Esophagus muscularis mucosa (tissue), 3 donors: ENCODE data around the gene IDH3G.

Experiments
- CTCF ChIP-seq, 3 experiments: fragments of 200-600 bp in 2 of 3; fragments of 450-650 bp in 1 of 3; sonication (generic) in 2 of 3; IDR thresholded peaks; one replicate each; pipeline ENCODE4 v1.5.1; 2017 to 2019; ENCODE audit warnings: antibody characterized with exemption in 3 of 3, mild to moderate bottlenecking in 2 of 3, moderate library complexity in 1 of 3
- POLR2AphosphoS5 ChIP-seq, 2 donors: sonication (generic); formaldehyde crosslinking; IDR thresholded peaks; one replicate each; pipeline ENCODE4 v1.6.1; 2017; ENCODE audit warnings: antibody characterized with exemption in 2 of 2

- TF ChIP-seq POLR2AphosphoS5 (IDR thresholded peaks at IDR 0.05) = no peak
- TF ChIP-seq CTCF (IDR thresholded peaks at IDR 0.05) = no peak
Observed at GRCh38 chrX:153769865-153770600, 24.1 kb downstream of the IDH3G start.
